ENCODE data around the gene ELMO2.

ELMO2 gene

GRCh38 chr20:46376196-46376785, 30.1 kb downstream of the ELMO2 start:
- no peaks in the 10 kb centered on the region for H3K79me1 ChIP-seq (ENCODE audit: low read length)
- H4K8ac ChIP-seq (ENCODE audit: low read depth, low read length): no peak overlapping the region
- H2AK5ac ChIP-seq (ENCODE audit: low read length): no peak overlapping the region
- no peak overlapping the region for H3K27ac ChIP-seq (ENCODE audit: low read depth, low read length)
- no peaks in the 10 kb centered on the region for H3K79me2 ChIP-seq (ENCODE audit: control insufficient read depth, insufficient read depth, low read length, poor library complexity)
- H3K18ac ChIP-seq (ENCODE audit: low read length): no peak overlapping the region
- H2AFZ ChIP-seq (ENCODE audit: insufficient read depth, low read length, poor library complexity): no peak overlapping the region
- no peak overlapping the region for H4K91ac ChIP-seq (ENCODE audit: low read depth, low read length)
- H3K4me3 ChIP-seq (ENCODE audit: low read depth, low read length): no peak overlapping the region
- no CpG with 5 or more reads among the region's 4 CpGs for WGBS (ENCODE audit: extremely low coverage, insufficient coverage, insufficient read length)
- no peak overlapping the region for H3K4me2 ChIP-seq (ENCODE audit: low read length)
- no peak overlapping the region for H2BK120ac ChIP-seq (ENCODE audit: insufficient read depth, low read length, poor library complexity)
- H2BK5ac ChIP-seq (ENCODE audit: low read depth, low read length, poor library complexity): no peak overlapping the region
- H3K4me1 ChIP-seq (ENCODE audit: control insufficient read depth in 1 of 2, insufficient read depth in 2 of 2, low read length in 2 of 2): no peaks in the 10 kb centered on the region
- H2BK12ac ChIP-seq (ENCODE audit: low read length): no peak overlapping the region
- H3K9me3 ChIP-seq (ENCODE audit: insufficient read depth, low read depth, low read length): peaks cover 2% of the 10 kb centered on the region
- no peak overlapping the region for H3K9ac ChIP-seq (ENCODE audit: low read length)
- H3K4ac ChIP-seq (ENCODE audit: low read depth, low read length): no peak overlapping the region
- H4K12ac ChIP-seq (ENCODE audit: low read depth, low read length): no peak overlapping the region
- no peak for DNase-seq
- no peak overlapping the region for H3K23ac ChIP-seq (ENCODE audit: low read length)
- H3K36me3 ChIP-seq (ENCODE audit: control insufficient read depth in 1 of 2, insufficient read depth in 2 of 2, low read length in 2 of 2): peaks cover 47 to 66% of the 10 kb centered on the region in 2 experiments
- H3K14ac ChIP-seq (ENCODE audit: low read length): no peak overlapping the region
- H3K27me3 ChIP-seq (ENCODE audit: insufficient read depth, low read length): no peaks in the 10 kb centered on the region

- Histone ChIP-seq H2BK12ac (ENCODE audit: low read length) (no peak overlapping the region), H3K9me3 (ENCODE audit: insufficient read depth, low read depth, low read length) (peaks cover 3% of the 10 kb centered on the region), H2BK120ac (ENCODE audit: insufficient read depth, low read length, poor library complexity) (no peak overlapping the region), H3K4me1 (ENCODE audit: control insufficient read depth in 1 of 2, insufficient read depth in 2 of 2, low read length in 2 of 2) (no peaks in the 10 kb centered on the region), H4K8ac (ENCODE audit: low read depth, low read length) (no peak overlapping the region), H3K4me3 (ENCODE audit: low read depth, low read length) (no peak overlapping the region), H3K9ac (ENCODE audit: low read length) (no peak overlapping the region), H3K36me3 (ENCODE audit: control insufficient read depth in 1 of 2, insufficient read depth in 2 of 2, low read length in 2 of 2) (peaks cover 50 to 70% of the 10 kb centered on the region in 2 experiments), H2AFZ (ENCODE audit: insufficient read depth, low read length, poor library complexity) (no peak overlapping the region), H3K4ac (ENCODE audit: low read depth, low read length) (no peak overlapping the region), H2AK5ac (ENCODE audit: low read length) (no peak overlapping the region), H4K91ac (ENCODE audit: low read depth, low read length) (no peak overlapping the region), H3K79me2 (ENCODE audit: control insufficient read depth, insufficient read depth, low read length, poor library complexity) (no peaks in the 10 kb centered on the region), H4K12ac (ENCODE audit: low read depth, low read length) (no peak overlapping the region), H3K23ac (ENCODE audit: low read length) (no peak overlapping the region), H3K18ac (ENCODE audit: low read length) (no peak overlapping the region), H3K27ac (ENCODE audit: low read depth, low read length) (no peak overlapping the region), H2BK5ac (ENCODE audit: low read depth, low read length, poor library complexity) (no peak overlapping the region), H3K14ac (ENCODE audit: low read length) (no peak overlapping the region), H3K79me1 (ENCODE audit: low read length) (no peaks in the 10 kb centered on the region), H3K4me2 (ENCODE audit: low read length) (no peak overlapping the region), H3K27me3 (ENCODE audit: insufficient read depth, low read length) (no peaks in the 10 kb centered on the region)
- no CpG with 5 or more reads among the region's 5 CpGs for WGBS (ENCODE audit: extremely low coverage, insufficient coverage, insufficient read length)
- no peak for DNase-seq
Measured at GRCh38 chr20:46375771-46376170, 30.6 kb downstream of the ELMO2 start.

GRCh38 chr20:46374383-46374782, 32.0 kb downstream of the ELMO2 start:
- Histone ChIP-seq H4K91ac (ENCODE audit: low read depth, low read length) (no peak overlapping the region), H2AK5ac (ENCODE audit: low read length) (no peak overlapping the region), H3K9me3 (ENCODE audit: insufficient read depth, low read depth, low read length) (peaks cover 3% of the 10 kb centered on the region), H2AFZ (ENCODE audit: insufficient read depth, low read length, poor library complexity) (no peak overlapping the region), H3K4me3 (ENCODE audit: low read depth, low read length) (no peak overlapping the region), H4K8ac (ENCODE audit: low read depth, low read length) (no peak overlapping the region), H3K18ac (ENCODE audit: low read length) (no peak overlapping the region), H2BK120ac (ENCODE audit: insufficient read depth, low read length, poor library complexity) (no peak overlapping the region), H3K4me2 (ENCODE audit: low read length) (no peak overlapping the region), H3K27me3 (ENCODE audit: insufficient read depth, low read length) (no peaks in the 10 kb centered on the region), H3K79me1 (ENCODE audit: low read length) (no peaks in the 10 kb centered on the region), H3K4ac (ENCODE audit: low read depth, low read length) (no peak overlapping the region), H3K36me3 (ENCODE audit: control insufficient read depth in 1 of 2, insufficient read depth in 2 of 2, low read length in 2 of 2) (peaks cover 51 to 74% of the 10 kb centered on the region in 2 experiments), H2BK12ac (ENCODE audit: low read length) (no peak overlapping the region), H3K27ac (ENCODE audit: low read depth, low read length) (no peak overlapping the region), H3K23ac (ENCODE audit: low read length) (no peak overlapping the region), H4K12ac (ENCODE audit: low read depth, low read length) (no peak overlapping the region), H3K9ac (ENCODE audit: low read length) (no peak overlapping the region), H2BK5ac (ENCODE audit: low read depth, low read length, poor library complexity) (no peak overlapping the region), H3K14ac (ENCODE audit: low read length) (no peak overlapping the region), H3K79me2 (ENCODE audit: control insufficient read depth, insufficient read depth, low read length, poor library complexity) (no peaks in the 10 kb centered on the region), H3K4me1 (ENCODE audit: control insufficient read depth in 1 of 2, insufficient read depth in 2 of 2, low read length in 2 of 2) (no peaks in the 10 kb centered on the region)
- no peak for DNase-seq
- no CpG with 5 or more reads among the region's 7 CpGs for WGBS (ENCODE audit: extremely low coverage, insufficient coverage, insufficient read length)

DNA sequence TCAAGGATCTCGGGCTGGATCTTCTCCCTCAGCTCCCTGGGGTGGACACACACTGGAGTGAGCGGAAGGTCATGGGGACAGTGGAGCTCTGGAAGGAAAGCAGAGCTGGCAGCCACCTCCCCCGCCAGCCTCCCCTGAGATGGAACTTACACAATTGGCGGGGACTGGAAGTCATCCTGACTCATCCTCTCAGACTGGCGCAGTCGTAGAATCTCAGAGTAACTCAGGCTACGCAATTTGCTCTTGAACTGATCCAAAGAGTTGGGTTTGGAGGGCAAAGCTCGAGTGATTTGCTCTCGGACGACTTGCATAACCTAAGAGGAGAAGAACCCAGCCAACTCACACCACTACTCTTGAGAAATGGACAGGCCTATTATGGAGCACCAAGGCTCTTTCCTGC, 34.8 kb downstream of the ELMO2 start:
- H3K27ac ChIP-seq (ENCODE audit: low read depth, low read length): no peak overlapping the region
- H2AK5ac ChIP-seq (ENCODE audit: low read length): no peak overlapping the region
- no peaks in the 10 kb centered on the region for H3K27me3 ChIP-seq (ENCODE audit: insufficient read depth, low read length)
- H4K12ac ChIP-seq (ENCODE audit: low read depth, low read length): no peak overlapping the region
- peaks cover 3% of the 10 kb centered on the region for H3K9me3 ChIP-seq (ENCODE audit: insufficient read depth, low read depth, low read length)
- no peak overlapping the region for H3K23ac ChIP-seq (ENCODE audit: low read length)
- no CpG with 5 or more reads among the region's 10 CpGs for WGBS (ENCODE audit: extremely low coverage, insufficient coverage, insufficient read length)
- DNase-seq: no peak
- H3K4me2 ChIP-seq (ENCODE audit: low read length): no peak overlapping the region
- no peaks in the 10 kb centered on the region for H3K4me1 ChIP-seq (ENCODE audit: control insufficient read depth in 1 of 2, insufficient read depth in 2 of 2, low read length in 2 of 2)
- peaks cover 61 to 83% of the 10 kb centered on the region in 2 experiments for H3K36me3 ChIP-seq (ENCODE audit: control insufficient read depth in 1 of 2, insufficient read depth in 2 of 2, low read length in 2 of 2)
- no peak overlapping the region for H3K14ac ChIP-seq (ENCODE audit: low read length)
- H3K79me2 ChIP-seq (ENCODE audit: control insufficient read depth, insufficient read depth, low read length, poor library complexity): no peaks in the 10 kb centered on the region
- no peak overlapping the region for H4K8ac ChIP-seq (ENCODE audit: low read depth, low read length)
- H2BK12ac ChIP-seq (ENCODE audit: low read length): no peak overlapping the region
- no peak overlapping the region for H3K9ac ChIP-seq (ENCODE audit: low read length)
- H3K4me3 ChIP-seq (ENCODE audit: low read depth, low read length): peak overlapping the region; percentile 16
- no peaks in the 10 kb centered on the region for H3K79me1 ChIP-seq (ENCODE audit: low read length)
- H3K18ac ChIP-seq (ENCODE audit: low read length): no peak overlapping the region
- no peak overlapping the region for H2BK120ac ChIP-seq (ENCODE audit: insufficient read depth, low read length, poor library complexity)
- no peak overlapping the region for H3K4ac ChIP-seq (ENCODE audit: low read depth, low read length)
- no peak overlapping the region for H2AFZ ChIP-seq (ENCODE audit: insufficient read depth, low read length, poor library complexity)
- H4K91ac ChIP-seq (ENCODE audit: low read depth, low read length): no peak overlapping the region
- H2BK5ac ChIP-seq (ENCODE audit: low read depth, low read length, poor library complexity): no peak overlapping the region

Measured in trophoblast cell (in vitro differentiated cells and primary cell).